ENCODE data around the gene FAM13A.

The FAM13A gene

DNA sequence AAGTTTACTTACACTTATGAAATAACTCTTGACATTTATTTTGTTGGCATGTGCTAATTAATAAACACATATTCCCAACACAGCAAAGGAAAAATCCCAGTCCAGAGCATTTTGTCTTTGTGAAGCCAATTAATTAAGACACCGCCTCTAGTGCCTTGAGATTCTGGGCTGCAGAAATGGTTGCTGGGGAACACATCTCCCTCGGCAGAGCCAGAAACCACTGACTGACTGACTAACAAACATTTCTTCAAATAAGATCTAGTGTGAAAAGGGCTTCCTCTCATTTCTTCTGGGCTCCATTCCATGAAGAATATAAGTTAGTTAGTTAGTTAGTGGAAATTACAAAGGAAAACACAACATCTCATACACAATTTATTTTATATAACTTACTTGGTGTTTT, 331.0 kb downstream of the FAM13A start:
- Histone ChIP-seq H3K4me3 (ENCODE audit: low read depth, low read length) (no peak overlapping the region), H3K79me2 (no peaks in the 10 kb centered on the region), H2AFZ (no peak overlapping the region), H3K4me2 (ENCODE audit: low read length) (no peak overlapping the region), H3K9ac (no peak overlapping the region), H3K9me3 (ENCODE audit: control insufficient read depth, low read length) (no peaks in the 10 kb centered on the region), H3K36me3 (ENCODE audit: control insufficient read depth, insufficient read depth, low read length) (no peaks in the 10 kb centered on the region), H3K27me3 (ENCODE audit: control insufficient read depth, insufficient read depth, low read length) (no peaks in the 10 kb centered on the region), H3K27ac (no peak overlapping the region), H3K4me1 (peaks cover 19% of the 10 kb centered on the region)
- TF ChIP-seq, protein P1, sequence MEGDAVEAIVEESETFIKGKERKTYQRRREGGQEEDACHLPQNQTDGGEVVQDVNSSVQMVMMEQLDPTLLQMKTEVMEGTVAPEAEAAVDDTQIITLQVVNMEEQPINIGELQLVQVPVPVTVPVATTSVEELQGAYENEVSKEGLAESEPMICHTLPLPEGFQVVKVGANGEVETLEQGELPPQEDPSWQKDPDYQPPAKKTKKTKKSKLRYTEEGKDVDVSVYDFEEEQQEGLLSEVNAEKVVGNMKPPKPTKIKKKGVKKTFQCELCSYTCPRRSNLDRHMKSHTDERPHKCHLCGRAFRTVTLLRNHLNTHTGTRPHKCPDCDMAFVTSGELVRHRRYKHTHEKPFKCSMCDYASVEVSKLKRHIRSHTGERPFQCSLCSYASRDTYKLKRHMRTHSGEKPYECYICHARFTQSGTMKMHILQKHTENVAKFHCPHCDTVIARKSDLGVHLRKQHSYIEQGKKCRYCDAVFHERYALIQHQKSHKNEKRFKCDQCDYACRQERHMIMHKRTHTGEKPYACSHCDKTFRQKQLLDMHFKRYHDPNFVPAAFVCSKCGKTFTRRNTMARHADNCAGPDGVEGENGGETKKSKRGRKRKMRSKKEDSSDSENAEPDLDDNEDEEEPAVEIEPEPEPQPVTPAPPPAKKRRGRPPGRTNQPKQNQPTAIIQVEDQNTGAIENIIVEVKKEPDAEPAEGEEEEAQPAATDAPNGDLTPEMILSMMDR (IDR thresholded peaks at IDR 0.05), result no peak

DNA sequence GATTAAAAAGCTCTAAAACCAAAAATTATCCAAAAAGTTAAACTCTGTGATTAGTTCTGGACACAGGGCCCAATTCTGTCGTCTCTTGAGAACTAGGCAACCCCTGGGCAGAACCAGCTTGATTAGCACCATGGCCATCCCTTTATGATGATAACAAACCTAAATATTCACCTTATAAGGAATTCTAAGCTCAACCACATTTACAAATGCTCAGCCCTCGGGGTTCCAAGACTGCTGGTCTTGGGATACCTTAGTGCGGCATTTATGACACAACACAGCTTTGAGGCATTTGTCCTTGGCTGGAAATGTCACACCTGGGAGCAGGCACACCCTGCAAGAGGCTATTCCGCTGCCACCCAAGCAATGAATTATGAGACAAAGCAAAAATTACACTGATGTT, 331.8 kb downstream of the FAM13A start:
- H3K9me3 ChIP-seq (ENCODE audit: control insufficient read depth, low read length), result no peaks in the 10 kb centered on the region
- no peak overlapping the region for H3K4me3 ChIP-seq (ENCODE audit: low read depth, low read length)
- H3K27me3 ChIP-seq (ENCODE audit: control insufficient read depth, insufficient read depth, low read length), result no peaks in the 10 kb centered on the region
- H3K36me3 ChIP-seq (ENCODE audit: control insufficient read depth, insufficient read depth, low read length), result no peaks in the 10 kb centered on the region
- H3K27ac ChIP-seq, result no peak overlapping the region
- TF ChIP-seq, protein P1 (IDR thresholded peaks at IDR 0.05), result no peak
- H3K9ac ChIP-seq, result no peak overlapping the region
- no peak overlapping the region for H3K4me2 ChIP-seq (ENCODE audit: low read length)
- H3K4me1 ChIP-seq, result peaks cover 19% of the 10 kb centered on the region
- no peaks in the 10 kb centered on the region for H3K79me2 ChIP-seq
- no peak overlapping the region for H2AFZ ChIP-seq

DNA sequence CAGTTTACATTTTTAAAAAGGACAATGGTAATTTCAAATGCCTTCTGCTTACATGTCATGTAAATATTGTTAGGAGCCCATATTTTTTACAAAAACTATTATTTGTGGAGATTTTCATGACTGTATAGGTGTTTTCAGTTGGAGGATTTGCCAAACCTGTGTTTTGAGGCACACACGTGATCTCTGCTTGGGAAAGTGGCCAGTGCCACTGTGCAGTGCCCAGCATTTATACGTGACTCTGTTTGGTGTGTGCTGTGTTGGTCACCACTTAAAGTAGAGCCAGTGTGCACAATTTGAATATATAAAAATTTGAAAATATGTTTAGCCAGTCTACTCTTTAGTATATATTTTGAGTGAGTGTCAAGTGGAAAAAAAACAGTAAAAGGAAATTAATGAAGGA, 332.6 kb downstream of the FAM13A start:
- Histone ChIP-seq H3K79me2 (no peaks in the 10 kb centered on the region), H3K4me1 (peaks cover 19% of the 10 kb centered on the region), H3K4me2 (ENCODE audit: low read length) (no peak overlapping the region), H3K9me3 (ENCODE audit: control insufficient read depth, low read length) (no peaks in the 10 kb centered on the region), H2AFZ (no peak overlapping the region), H3K4me3 (ENCODE audit: low read depth, low read length) (no peak overlapping the region), H3K27me3 (ENCODE audit: control insufficient read depth, insufficient read depth, low read length) (no peaks in the 10 kb centered on the region), H3K36me3 (ENCODE audit: control insufficient read depth, insufficient read depth, low read length) (no peaks in the 10 kb centered on the region), H3K27ac (no peak overlapping the region), H3K9ac (no peak overlapping the region)
- TF ChIP-seq, protein P1 (IDR thresholded peaks at IDR 0.05), result no peak

DNA sequence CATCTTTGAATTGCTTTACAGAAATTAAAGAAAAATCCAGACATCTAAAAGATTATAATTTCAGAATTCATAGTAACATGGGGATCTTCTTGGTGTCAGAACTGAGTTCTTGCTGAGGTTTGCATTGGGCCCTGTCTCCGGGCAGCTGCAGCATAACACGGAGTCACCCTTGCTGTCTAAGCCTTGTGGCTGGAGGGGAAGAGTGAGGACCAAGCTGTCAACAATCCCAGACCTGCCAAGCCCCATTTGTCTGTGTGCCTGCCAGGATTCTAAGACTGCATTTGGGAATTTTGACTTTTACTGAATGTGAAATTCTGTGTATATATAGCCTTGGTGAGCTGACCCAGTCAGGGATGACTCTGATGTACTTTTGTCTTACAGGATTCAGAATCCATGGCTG, 334.2 kb downstream of the FAM13A start:
- no peak overlapping the region for H3K4me3 ChIP-seq (ENCODE audit: low read depth, low read length)
- H3K9ac ChIP-seq, result no peak overlapping the region
- H3K9me3 ChIP-seq (ENCODE audit: control insufficient read depth, low read length), result no peaks in the 10 kb centered on the region
- TF ChIP-seq, protein P1 (IDR thresholded peaks at IDR 0.05), result no peak
- H3K27ac ChIP-seq, result no peak overlapping the region
- no peaks in the 10 kb centered on the region for H3K27me3 ChIP-seq (ENCODE audit: control insufficient read depth, insufficient read depth, low read length)
- H3K36me3 ChIP-seq (ENCODE audit: control insufficient read depth, insufficient read depth, low read length), result no peaks in the 10 kb centered on the region
- H3K4me2 ChIP-seq (ENCODE audit: low read length), result no peak overlapping the region
- H3K79me2 ChIP-seq, result no peaks in the 10 kb centered on the region
- H3K4me1 ChIP-seq, result peaks cover 5% of the 10 kb centered on the region
- no peak overlapping the region for H2AFZ ChIP-seq

DNA sequence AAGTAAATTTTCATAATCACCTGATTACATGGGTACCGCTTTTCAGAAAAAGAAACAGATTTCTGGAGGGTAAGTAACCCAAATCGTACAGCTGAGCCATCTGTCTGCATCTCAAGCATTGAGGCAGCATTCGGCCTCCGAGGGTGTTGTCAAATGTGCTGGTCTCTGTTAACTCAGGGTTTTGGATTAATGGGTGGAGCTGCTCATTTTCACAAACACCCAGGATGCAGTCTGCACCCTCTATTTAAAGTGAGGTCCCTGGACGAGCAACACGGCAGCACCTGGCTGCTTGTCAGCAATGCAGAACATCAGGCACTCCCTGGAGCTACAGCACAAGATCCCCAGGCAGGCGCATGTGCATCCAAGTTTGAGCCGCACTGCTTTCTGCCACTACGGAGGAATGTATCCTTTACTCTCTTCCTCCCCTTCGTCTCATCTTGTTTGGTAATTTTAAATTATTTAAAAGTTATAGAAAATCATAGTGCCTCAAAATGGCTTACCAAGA, 334.7 kb downstream of the FAM13A start:
- Histone ChIP-seq H3K4me3 (ENCODE audit: low read depth, low read length) (no peak overlapping the region), H3K4me2 (ENCODE audit: low read length) (no peak overlapping the region), H3K79me2 (no peaks in the 10 kb centered on the region), H3K36me3 (ENCODE audit: control insufficient read depth, insufficient read depth, low read length) (no peaks in the 10 kb centered on the region), H3K4me1 (peaks cover 2% of the 10 kb centered on the region), H3K27me3 (ENCODE audit: control insufficient read depth, insufficient read depth, low read length) (no peaks in the 10 kb centered on the region), H3K9me3 (ENCODE audit: control insufficient read depth, low read length) (no peaks in the 10 kb centered on the region), H3K27ac (no peak overlapping the region), H2AFZ (no peak overlapping the region), H3K9ac (no peak overlapping the region)
- TF ChIP-seq, protein P1 (IDR thresholded peaks at IDR 0.05), result no peak
